Pulmonary artery endothelial cell (primary cell): ENCODE data around the gene BPGM. TPM values are rescaled to one million over a fixed set of nuclear protein-coding genes. Genes with fewer than 3 reads are reported as not detected.

Source experiments
- DNase-seq: peaks from one replicate; pipeline ENCODE4 v3.0.0-alpha.2; 2011; ENCODE audit warnings: low read depth, low spot score
- total RNA-seq: library from RNA; depleted of rRNA; stranded (reverse); fragments of >200 nt; gene quantifications from 2 replicates; pipeline ENCODE4 v1.2.3, GENCODE V29; 2014

BPGM gene
- total RNA-seq, 1 donor from 2014 or later: 33.1 TPM

DNA sequence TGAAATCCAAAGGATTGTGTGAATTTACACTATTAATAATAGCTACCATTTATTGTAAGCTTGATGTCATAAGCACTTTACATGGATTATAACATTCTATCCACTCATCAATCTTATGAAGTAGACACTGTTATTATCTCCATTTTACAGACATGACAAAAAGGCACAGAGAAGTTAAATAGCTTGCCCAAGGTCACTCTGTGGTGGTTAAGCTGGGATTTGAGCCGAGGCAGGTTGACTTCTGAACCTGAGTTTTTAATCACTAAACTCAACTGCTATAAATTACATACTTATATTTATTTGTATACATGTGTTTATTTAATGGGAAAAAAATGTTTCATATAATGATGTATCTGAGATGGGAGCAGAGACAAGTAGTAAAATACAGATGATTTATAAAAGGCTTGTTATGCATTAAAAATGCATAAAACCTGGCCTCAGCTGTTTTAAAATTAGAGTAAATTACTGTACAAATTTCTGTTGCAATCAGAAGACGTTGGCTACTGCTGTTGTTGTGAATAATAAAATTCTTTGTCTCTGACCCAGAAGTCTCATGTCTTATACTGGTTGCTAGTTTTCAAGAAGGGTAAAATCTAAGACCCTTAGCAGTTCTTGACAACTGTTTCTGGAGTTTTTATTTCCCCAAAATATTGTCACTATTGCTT is 71.7 kb downstream of the BPGM start:
- no peak for DNase-seq

DNA sequence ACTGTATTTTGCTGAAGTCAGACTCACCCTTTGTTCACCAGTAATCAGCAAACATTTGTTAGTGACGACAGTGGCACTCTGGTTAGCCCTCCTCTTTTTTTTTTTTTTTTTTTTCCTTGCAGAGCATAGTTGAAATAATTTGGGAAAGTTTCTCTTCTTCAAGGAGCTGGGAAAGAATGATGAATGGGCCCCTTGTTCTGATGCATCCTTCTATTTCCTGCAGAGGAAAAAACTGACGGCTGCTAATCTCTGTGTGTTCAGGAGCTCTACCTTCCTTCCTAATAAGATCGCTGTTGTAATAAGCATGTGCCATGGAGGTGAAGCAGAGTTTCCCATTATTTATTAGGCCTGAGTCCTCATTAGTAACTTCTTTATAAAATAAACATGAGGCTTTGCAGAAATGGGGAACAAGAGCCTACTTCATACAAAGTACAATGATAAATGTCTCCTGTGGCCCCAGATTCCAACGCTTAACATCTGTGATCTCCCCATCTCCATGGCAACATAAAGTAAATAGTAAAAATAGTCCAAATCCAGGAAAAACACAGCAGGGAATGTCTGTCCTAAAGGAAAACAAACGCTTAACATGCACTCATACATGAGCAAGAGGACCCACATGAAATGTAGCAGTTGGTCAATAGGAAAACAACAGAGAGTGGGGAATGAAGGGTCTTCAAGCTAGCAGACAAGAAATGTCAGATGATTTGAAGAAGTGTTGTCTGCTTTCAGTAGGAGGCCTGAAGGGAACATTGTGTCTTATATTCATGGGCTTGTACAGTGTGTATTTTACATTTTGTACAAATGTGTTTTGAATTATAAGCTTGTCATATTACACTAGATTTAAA is 73.7 kb downstream of the BPGM start:
- peak; percentile 82 for DNase-seq

DNA sequence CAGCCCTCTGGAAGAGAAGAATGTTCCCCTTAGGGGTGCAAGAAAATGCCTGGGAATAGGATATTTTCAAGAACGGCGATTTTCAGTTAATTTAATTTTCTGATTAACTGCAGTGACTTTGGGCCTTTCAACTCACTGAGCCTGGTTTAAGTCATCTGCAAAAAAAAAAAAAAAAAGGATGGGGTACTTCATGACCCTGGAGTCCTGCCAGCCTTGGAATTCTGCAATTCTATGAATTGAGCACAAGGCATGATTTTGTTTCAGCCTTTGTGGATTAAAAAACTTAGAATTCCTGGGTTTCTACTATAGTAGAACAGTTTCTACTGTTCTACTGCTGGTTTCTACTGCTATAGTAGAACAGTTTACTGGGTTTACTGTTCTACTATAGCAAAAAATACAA is 74.5 kb downstream of the BPGM start:
- no peak for DNase-seq

DNA sequence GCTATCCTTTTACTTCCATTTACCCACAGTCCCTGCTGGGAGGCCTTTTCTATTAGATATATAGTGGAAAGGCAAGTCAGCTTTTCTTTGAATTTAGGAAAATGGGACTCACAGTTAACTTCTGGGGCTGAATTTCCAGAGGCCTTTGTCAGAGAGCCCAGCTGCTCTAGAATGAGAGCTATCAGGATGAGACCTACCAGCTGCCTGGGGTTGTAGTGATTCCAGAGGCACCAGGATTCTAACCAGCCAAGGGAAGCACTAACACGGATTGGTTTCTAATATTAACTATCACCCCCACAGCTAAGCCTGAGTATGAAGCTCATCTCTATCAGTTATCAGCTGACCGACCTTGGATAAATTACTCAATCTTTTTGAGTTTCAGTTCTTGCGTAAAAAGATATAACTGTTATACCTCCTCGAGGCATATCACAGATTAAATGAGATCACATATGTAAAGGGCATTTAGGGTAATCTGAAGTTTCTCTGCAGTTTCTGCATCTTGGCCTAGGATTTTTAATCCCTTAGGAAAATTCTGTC is 76.2 kb downstream of the BPGM start:
- DNase-seq: no peak

DNA sequence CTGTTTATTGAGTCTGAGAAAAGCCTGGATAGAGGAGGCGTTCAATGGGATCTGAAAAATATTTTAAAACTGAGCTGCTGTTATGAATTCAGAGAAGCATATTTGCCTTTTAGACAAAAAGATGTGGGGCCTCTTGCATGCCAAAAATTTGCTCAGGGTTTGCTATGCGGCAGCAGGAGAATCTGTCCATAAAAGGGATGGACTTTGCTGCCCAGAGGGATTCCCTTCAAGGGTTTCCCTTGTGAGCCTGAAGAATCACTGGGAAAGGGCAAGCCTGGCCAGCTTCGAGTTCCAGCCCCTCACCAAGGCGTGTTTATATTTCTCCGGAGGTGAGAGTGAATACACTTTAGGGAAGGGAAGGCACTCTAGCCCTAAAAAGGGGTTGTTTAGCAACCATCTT is 77.2 kb downstream of the BPGM start:
- no peak for DNase-seq

DNA sequence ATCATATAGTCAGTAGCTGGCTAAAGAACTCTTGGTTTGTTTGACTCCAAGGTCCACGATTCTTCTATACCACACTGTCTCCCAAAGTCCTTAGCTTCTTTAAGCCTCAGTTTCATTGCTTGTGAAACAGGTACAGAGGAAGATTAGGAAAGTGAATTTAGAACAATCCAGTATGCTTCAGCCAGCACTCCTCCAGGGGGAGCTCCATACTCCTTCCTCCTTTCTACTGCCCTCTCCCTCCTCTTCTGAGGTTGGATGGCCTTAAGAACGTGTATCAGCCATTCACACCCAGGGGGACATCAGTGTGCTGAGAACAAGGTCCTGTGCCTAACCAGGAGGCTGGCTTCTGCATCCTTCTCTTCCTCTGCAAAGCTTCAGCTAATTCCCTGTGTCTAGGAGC is 78.0 kb downstream of the BPGM start:
- no peak for DNase-seq

DNA sequence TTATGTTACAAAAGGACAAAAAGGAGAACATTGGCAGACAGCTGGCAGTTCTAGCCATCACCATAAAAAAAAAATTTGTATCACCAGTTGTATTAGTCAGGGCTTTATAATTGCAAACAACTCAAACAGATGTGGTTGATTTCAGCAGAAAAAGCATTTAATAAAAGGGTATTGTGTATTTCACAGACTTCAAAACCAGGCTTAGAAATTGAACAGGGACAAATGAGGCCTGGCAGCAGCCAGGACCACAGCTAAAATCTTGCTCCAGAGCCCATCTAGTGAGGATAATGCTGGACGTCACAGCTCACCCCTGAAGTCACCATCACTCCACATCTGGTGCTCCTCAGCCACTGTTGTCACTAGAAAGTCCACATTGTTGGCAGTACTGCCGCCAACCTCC is 79.9 kb downstream of the BPGM start:
- no peak for DNase-seq

DNA sequence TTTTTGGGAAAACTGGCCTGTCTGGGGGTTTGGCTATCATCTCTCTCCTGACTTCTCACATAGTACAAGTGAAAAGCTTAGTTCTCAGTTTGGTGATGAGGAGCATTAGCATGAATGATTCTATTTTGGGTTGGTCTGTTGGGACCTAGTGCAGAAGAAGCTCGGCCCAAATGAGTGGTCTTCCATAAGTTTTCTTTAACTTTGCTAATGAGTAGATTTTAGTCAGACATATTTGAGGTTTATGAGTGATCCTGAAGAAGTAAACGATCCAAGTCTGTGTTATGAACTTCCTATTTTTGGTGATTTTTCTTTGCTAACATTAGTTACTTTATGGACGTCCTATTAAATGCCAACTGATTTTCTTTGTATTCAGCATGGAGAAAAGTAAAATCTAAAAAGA is 81.1 kb downstream of the BPGM start:
- no peak for DNase-seq

Other genes with a start within 250 kb of the BPGM start
- 145 and 154 TPM in 2 replicates for gene AKR1B1, start 187.8 kb upstream of the BPGM start, total RNA-seq
- gene AKR1B10, start 119.3 kb upstream of the BPGM start, total RNA-seq: 0.14 and 0.40 TPM in 2 replicates
- gene AKR1B15, start 97.7 kb upstream of the BPGM start, total RNA-seq: not detected in 2 replicates
- 275 and 308 TPM in 2 replicates for gene CALD1, start 132.8 kb downstream of the BPGM start, total RNA-seq